RWPE1 (cell line): Measurements from ENCODE around the gene GRIK4.
"Not testable (repeated sequence)": the region's sequence is repeated elsewhere in the genome, so short reads cannot be mapped to it uniquely, and the experiment has no call there.

Source experiments
- CTCF ChIA-PET: fragments of 350-600 bp; sonication (Branson Sonifier 250); formaldehyde crosslinking; extraction: SDS; loops from one replicate; lab custom pipeline; 2021; lab: Yijun Ruan, JAX
- POLR2A ChIA-PET: fragments of 400-600 bp; formaldehyde crosslinking; extraction: SDS; loops from one replicate; lab custom pipeline; 2020; ENCODE audit warnings: antibody characterized with exemption; ENCODE audit not compliant: low non-redundant PET; lab: Yijun Ruan, JAX
- DNase-seq: peaks from one replicate; pipeline ENCODE4 v3.0.0; 2012; ENCODE audit warnings: low spot score
- H3K27ac ChIP-seq: fragments of 450-650 bp; 2 replicates; pipeline ENCODE4 v1.5.1; 2017
- CTCF ChIP-seq: fragments of 450-650 bp; conservative IDR thresholded peaks from 2 replicates; pipeline ENCODE4 v1.5.1; 2017; ENCODE audit warnings: low read depth, mild to moderate bottlenecking

GRIK4 gene

DNA sequence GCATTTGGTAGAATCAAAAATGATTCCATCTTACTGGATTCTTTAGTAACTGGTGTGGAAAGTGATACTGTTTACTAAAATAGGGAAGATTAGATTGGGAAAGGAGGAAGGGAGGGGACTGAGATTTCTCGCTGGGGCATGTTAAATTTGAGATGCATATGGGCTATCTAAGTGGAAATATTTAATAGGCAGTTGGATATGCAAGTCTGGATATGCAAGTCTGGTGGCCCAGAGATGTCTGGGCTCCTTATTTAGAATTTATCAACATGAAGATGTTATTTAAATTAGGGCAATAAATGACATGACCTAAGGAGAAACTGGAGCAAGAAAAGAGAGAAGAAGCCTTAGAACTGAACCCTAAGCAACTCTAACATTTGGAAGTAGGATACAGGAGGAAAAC, 495.4 kb downstream of the GRIK4 start:
- H3K27ac ChIP-seq = no peak overlapping the region
- ChIA-PET POLR2A (no interaction called here), CTCF (no interaction called here)
- no peak for TF ChIP-seq CTCF
- DNase-seq = no peak

GRCh38 chr11:121008551-121008950, 497.0 kb downstream of the GRIK4 start:
- POLR2A ChIA-PET = interaction anchor here (0.5 kb wide), 1 partner anchor 28 kb away, joined by 10 read pairs; no protein-coding TSS in a partner anchor
- CTCF ChIA-PET = no interaction called here
- H3K27ac ChIP-seq = no peak overlapping the region
- no peak for DNase-seq
- no peak for TF ChIP-seq CTCF

GRCh38 chr11:121012091-121012490, 500.5 kb downstream of the GRIK4 start:
- H3K27ac ChIP-seq = no peak overlapping the region
- no peak for DNase-seq
- ChIA-PET POLR2A (no interaction called here), CTCF (no interaction called here)
- TF ChIP-seq CTCF = no peak

DNA sequence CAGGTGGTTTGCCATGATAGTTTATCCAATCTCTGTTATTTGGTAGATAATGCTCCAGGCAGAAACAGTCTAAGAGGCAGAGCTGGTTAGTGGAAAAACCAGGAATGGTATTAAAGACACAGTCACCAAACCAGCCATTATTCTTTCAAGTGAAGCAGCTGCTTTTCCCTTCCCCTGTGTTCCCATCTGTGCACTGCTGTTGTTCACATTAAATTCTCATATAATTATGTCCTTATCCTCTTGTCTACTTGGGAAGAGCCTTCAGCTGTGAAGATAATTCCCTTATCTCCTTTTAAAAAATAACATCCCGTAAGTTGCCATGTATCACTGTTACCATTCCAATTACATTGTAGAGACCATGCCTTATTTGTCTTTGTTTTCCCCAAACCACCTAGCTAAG, 507.2 kb downstream of the GRIK4 start:
- no peak for TF ChIP-seq CTCF
- H3K27ac ChIP-seq = no peak overlapping the region
- ChIA-PET POLR2A (no interaction called here), CTCF (no interaction called here)
- DNase-seq = no peak

DNA sequence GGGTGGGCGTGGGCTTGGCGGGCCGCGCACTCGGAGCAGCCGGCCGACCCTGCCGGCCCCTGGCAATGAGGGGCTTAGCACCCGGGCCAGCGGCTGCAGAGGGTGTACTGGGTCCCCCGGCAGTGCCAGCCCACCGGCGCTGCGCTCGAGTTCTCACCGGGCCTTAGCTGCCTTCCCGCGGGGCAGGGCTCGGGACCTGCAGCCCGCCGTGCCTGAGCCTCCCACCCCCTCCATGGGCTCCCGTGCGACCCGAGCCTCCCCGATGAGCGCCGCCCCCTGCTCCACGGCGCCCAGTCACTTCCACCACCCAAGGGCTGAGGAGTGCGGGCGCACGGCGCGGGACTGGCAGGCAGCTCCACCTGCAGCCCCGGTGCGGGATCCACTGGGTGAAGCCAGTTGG, 510.2 kb downstream of the GRIK4 start:
- H3K27ac ChIP-seq, DNase-seq, POLR2A ChIA-PET, CTCF ChIA-PET: not testable (repeated sequence)

GRCh38 chr11:121023848-121024751, 512.6 kb downstream of the GRIK4 start, which contains the start of gene TBCEL:
Gene TBCEL (plus strand): TSS chr11:121024102. CDS start chr11:121045691, 21,589 bp downstream.
- ChIA-PET POLR2A (no interaction called here), CTCF (interaction anchor here (0.6 to 0.7 kb wide), 2 partner anchors 46 to 676 kb away, joined by 3 to 4 read pairs; no protein-coding TSS in a partner anchor)
- peak within 1 kb of the TSS; percentile 69 for H3K27ac ChIP-seq
- no peak for TF ChIP-seq CTCF
- peak; percentile 90 for DNase-seq

DNA sequence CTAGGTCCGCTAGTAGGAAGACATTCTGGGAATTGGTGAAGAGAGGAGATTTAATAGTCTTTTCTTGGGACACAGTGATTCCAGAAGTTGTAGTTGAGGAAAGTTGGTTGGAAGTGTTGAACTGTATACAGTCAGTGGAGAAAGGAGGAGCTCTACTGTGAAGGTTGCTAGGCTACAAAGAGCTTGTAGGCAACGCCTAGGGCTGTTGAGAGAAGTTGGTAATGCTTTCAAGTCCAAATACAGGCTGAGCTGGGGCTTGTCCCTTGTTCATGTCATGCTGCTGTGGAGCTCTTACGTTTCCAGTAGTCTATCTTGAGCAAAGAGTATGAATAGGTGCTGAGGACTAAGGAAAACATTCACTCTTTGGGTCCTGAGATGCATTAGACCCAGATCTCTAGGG, 513.4 kb downstream of the GRIK4 start:
- ChIA-PET CTCF (no interaction called here), POLR2A (no interaction called here)
- no peak for TF ChIP-seq CTCF
- peak; percentile 26 for DNase-seq
- H3K27ac ChIP-seq = peak overlapping the region; percentile 69
